AML-193 (cell line): ENCODE measurements around the gene STAM.
"Not testable (repeated sequence)": the region's sequence is repeated elsewhere in the genome, so short reads cannot be mapped to it uniquely, and the experiment has no call there.

Source experiments
- DNase-seq, 2 experiments: peaks; one replicate each; lab custom pipeline; 2025; lab: John Stamatoyannopoulos, UW

Gene STAM

GRCh38 chr10:17643755-17644484 is at the start of gene STAM:
Gene STAM (plus strand): TSS chr10:17644151. CDS start chr10:17644340, 189 bp downstream.
- DNase-seq = peak; percentile 86 to 87

DNA sequence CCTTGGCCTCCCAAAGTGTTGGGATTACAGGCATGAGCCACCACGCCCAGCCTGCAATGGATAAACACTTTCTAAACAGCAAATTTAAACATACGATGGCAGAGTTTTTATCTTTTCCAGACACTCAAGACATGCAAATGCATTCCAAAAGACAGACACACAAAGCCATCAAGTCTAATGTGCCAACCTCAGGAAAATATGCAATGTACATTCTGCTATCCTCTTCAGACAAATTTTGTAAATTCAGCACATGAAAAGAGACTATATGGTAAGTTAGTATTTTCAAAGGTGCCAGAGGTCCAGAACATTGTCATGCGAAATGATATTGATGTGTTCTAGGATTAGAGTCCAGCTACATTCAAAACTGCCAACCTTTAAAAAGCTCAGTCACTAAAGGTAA is 46.6 kb upstream of the STAM start:
- no peak for DNase-seq

GRCh38 chr10:17599089-17599488 is 44.9 kb upstream of the STAM start:
- no peak for DNase-seq

DNA sequence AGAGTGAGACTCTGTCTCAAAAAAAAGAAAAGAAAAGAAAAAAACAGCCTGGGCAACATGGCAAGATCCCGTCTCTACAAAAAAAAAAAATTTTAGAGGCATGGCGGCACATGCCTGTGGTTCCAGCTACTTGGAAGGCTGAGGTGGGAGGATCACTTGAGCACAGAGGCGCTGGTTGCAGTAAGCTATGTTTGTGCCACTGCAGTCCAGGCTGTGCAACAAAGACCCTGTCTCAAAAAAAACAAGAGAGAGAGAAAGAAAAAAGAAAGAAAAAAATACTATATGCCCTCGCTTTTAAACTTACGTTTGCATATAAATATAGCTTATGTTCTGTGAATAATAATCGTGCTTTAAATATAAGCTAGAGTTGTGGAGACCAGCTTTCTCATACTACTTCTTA is 38.0 kb upstream of the STAM start:
- DNase-seq = no peak

- DNase-seq = no peak
Measured at GRCh38 chr10:17606547-17607040, 37.4 kb upstream of the STAM start.

- DNase-seq = no peak
Measured at GRCh38 chr10:17607060-17607459, 36.9 kb upstream of the STAM start.

DNA sequence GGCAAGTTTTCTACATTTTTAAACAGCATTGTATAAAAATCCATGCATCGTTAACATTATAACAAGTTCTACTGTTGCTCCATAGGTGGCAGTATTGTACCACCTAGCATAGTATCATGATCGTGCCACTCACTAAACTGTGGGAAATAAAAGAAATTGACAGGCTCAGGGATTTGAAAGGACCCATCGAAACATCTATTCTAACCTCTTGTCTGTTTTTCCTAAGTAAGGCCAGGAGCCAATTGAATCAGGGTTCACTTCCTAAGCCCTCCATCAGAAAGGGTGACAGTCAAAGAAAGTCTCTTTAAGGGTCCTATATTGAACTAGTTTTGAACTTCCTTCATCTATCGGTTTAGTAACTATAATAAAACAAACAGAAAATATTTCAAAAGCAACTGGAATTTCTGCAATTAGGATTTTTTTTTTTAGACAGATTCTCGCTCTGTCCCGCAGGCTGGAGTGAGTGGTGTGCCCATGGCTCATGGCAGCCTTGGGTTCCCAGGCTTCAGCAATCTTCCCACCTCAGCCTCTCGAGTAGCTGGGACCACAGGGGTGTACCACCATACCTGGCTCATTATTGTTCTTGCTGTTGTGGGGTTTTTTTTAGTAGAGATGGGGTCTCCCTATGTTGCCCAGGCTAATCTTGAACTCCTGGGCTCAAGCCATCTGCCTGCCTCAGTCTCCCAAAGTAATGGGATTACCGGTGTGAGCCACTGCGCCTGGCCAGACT is 36.2 kb upstream of the STAM start:
- peak; percentile 53 to 61 for DNase-seq

DNA sequence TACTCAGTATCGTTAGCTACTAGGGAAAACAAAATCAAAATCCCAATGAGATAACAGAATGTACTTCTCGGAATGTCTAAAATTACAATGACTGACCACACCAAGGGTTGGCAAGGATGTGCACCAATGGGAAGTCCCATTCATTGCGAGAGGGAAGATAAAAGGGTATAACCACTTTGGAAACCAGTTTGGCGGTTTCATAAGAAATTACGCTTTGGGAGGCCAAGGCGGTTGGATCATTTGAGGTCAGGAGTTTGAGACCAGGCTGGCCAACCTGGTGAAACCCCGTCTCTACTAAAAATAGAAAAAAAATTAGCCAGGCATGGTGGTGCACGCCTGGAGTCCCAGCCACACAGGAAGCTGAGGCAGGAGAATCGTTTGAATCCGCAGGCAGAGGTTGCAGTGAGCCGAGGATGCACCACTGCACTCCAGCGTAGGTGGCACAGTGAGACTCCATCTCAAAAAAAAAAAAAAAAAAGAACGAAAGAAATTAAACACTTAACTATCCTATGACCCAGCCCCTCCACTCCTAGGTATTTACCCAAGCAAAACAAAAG is 34.4 kb upstream of the STAM start:
- DNase-seq = no peak

- peak; percentile 68 to 73 for DNase-seq
Measured at GRCh38 chr10:17616403-17617030, 27.4 kb upstream of the STAM start.

DNA sequence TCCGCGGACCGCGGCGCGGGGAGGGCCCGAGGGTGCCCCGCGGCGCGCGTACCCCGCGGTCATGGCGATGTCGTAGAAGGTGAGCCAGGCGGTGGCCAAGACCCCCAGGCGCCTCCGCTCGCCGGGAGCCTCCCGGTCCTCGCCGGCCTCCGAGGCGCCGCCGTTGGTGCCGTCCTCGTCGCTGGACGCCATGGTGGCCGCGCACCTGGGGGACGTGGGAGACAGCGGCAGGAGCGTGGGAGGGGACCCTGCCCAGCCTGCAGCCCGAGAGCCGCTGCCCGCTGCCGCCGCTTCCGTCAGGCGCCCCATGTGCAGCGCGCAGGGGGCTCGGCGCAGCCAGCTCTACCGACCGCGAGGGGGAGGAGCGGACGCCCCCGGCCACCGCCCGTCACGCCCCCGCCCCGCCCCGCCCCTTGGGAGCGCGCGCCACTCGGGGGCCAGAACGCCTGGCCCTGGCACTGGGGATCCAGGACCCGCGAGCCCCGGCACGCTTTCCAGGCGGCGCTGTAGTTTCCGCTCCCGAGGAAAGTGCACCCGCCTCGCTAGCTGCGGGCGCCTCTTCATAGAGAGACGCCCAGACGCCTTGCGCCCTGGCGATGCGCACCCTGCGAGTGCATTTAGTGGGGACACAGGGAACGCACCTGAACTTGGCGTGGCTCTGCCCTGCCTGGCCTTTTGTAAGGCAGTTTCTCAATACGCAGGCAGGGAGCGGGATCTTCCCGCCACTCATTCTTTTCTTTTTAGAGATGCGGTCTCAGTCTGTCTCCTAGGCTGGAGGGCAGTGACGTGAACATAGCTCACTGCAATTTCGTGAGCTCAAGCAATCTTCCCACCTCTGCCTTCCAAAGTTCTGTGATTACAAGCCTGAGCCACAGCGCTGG is 26.7 kb upstream of the STAM start, which contains the start of gene HACD1:
Gene HACD1 (minus strand): TSS at position 344 of the 881 bp plus-strand sequence. CDS start 35 bp downstream, at position 309.
- peak; percentile 35 to 55 for DNase-seq

DNA sequence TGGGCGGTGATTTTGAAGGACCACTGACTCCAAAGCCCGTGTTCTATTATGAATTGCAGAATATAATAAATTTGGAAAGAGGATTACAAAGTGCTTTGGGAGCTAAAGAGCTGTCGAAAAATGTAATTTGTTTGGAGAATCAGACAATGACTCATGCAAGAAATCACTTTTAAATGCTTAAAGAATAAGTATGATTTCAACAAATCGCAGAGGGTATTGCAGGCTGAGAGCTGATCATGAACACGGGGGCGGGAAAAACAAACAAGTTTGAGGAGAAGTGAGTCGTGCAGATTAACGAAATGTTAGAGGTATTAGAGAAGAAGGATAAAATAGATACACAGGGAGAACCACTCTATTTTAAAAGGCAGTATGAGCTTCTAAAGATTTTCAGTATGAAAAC is 21.9 kb upstream of the STAM start:
- DNase-seq = no peak

DNA sequence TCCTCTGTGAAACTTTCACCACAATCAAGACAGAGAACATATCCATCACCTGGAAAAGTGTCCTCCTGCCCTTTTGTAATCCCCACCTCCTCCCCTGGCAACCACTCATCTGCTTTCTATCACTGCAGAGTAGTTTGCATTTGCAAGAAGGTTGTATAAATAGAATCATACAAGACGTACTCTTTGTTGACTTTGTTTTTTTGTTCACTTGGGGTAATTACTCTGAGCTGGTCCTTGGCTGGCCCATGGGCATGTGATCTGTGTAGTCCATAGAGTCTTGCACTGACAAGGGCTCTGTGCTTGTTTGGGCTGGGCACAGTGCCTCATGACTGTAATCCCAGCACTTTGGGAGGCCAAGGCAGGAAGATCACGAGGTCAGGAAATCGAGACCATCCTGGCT is 19.0 kb upstream of the STAM start:
- no peak for DNase-seq

DNA sequence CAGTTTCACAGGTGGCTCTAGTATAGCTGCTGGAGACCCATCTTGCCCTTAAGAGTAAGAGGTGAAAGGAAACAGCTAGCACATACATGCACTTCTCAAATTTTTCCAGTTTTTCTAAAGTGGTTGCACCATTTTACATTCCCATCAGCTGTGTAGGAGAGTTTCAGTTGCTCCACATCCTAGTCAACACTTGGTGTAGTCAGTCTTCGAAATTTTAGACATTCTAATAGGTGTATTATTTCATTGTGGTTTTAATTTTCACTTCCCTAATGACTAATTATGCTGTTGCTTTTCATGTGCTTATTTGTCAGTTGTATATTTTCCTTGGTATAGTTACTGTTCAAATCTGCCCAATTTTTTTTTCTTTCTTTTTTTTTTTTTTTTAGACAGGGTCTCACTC is 17.3 kb upstream of the STAM start:
- DNase-seq = no peak

GRCh38 chr10:17632590-17632989 is 11.4 kb upstream of the STAM start:
- DNase-seq = not testable (repeated sequence)

DNA sequence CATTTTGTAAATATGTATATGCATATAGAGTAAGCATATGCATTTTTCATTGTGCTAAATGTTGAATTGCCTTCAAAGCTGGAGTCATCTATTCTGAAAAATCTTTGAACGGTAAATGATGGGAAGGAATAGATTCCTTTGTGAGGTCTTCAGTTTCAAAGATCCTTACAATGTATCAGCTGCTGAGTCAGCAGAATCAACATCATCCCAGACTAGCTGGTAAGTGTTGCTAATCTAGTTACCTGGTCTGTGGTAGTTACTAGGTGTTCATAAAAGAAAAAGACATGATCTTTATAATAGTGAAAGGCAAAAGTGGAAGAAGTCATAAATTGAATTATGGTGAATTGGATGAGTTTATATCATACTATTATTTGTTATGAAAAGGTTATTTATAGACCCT is 10.6 kb upstream of the STAM start:
- no peak for DNase-seq

DNA sequence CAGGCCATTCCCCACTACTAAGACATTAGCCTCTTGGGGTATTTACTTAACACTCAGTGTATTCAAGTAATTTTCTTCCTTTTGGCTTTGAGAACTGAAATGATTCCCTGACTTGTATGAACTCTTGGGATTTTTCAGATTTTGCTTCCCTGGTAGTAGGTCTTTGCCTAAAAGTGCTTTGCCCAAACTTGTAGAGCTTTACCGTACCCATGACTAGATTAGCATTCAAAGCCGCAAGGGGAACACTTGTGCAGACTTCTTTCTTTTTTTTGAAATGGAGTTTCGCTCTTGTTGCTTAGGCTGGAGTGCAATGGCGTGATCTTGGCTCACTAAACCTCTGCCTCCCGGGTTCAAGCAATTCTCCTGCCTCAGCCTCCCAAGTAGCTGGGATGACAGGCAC is 6.1 kb upstream of the STAM start:
- DNase-seq = no peak

GRCh38 chr10:17640331-17640816 is 3.6 kb upstream of the STAM start:
- DNase-seq = no peak

- peak in 1 of 2 experiments; percentile 62 for DNase-seq
Measured at GRCh38 chr10:17643339-17643754, 604 bp upstream of the STAM start.

DNA sequence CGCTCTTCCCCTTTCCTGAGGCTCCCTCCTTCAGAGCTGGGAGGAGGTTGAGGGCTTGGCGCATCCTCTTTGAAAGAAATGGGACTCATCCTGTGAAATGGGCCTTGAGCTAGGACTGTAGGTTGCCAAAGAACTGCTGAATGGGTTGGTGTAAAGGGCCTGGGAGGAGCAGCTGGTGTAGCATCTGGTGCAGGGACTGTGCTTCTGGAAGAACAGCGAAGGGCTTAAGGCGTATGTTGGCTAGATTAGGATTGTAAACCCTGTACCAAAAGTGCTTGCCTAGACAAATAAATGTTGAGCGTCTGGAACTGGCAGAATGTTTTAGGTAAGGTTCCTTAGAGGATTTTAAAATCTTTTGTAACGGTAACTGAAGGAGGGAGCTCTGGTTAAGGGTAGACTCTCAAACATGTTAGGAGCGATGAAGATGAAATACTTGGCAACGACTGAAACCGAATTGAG is 563 bp downstream of the STAM start:
- DNase-seq = no peak

DNA sequence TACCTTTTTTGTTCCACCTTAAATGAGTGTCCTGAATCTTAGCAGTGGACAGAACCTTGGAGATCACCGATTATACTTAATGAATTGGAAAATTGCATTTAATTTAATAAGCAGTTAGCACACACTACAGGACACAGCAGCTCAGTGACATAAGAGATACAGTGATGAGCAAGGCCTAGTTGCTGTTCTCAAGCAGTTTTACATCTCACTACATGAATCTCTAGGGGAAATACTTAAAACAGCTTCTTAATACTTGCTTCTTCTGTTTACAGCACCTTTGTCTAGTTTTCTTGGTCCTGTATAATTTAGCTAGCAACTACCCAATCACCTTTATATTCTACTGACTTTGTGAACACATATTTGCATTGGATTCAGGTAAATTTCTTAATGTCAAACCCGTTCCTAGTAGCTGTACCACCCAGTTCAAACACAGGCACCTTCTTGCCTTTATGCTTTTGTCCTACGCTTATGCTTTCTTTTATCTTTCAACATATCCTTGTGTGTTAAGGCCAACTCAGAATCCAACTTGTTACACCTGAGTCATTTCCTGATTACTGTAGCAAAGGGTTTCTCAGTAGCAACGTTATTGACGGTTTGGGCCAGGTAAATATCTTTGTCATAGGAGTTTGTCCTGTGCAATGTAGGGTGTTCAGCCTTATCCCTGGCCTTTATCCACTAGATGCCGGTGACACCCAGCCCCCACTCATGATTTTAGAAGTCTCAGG is 1.8 kb downstream of the STAM start:
- no peak for DNase-seq
